Suprapubic skin (tissue), 3 donors: Measurements from ENCODE around the gene ERC2.

Experiments used
- POLR2A ChIP-seq, 2 donors: fragments of 450-650 bp; IDR thresholded peaks; one replicate each; pipeline ENCODE4 v1.6.1; 2017; ENCODE audit warnings: antibody characterized with exemption in 2 of 2, mild to moderate bottlenecking in 2 of 2, moderate library complexity in 2 of 2
- TF ChIP-seq, protein P1 (sequence below), 2 donors: fragments of 200-600 bp in 1 of 2; fragments of 450-650 bp in 1 of 2; sonication (generic) in 1 of 2; IDR thresholded peaks; one replicate each; pipeline ENCODE4 v1.5.1; 2016 to 2019; ENCODE audit warnings: antibody characterized with exemption in 2 of 2, mild to moderate bottlenecking in 1 of 2, moderate library complexity in 1 of 2

DNA sequence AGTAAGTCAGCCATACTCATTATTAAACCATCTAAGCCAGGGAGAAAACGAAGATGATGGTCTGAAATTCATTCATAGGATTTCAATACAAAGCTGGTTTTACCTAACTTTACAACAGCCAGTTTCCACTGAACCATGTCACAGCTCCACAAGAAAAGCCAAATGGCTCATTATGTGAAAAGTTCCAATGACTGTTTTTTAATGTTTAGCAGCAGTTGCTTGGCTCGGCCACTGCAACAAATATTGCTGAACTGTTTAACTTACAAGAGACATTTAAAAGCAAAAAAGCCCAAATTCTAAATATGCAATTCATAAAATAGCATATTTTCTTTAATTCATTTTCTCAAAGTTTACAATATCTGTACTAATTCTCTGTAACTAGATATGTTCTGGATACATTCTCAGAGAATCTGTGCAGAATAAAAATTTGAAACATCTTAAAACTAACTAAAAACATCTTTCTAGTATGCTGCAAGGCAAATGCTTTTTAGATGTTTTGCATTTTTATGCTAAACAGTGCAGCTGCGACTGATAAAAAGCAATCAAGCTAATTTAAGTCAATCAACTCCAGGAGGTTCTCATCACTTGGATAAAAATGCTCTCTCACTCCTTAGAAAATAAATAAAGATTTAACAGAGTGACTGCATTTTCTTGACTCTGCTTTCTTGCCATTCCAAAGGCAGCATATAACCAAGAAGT is 356.5 kb downstream of the ERC2 start:
- TF ChIP-seq, protein P1, sequence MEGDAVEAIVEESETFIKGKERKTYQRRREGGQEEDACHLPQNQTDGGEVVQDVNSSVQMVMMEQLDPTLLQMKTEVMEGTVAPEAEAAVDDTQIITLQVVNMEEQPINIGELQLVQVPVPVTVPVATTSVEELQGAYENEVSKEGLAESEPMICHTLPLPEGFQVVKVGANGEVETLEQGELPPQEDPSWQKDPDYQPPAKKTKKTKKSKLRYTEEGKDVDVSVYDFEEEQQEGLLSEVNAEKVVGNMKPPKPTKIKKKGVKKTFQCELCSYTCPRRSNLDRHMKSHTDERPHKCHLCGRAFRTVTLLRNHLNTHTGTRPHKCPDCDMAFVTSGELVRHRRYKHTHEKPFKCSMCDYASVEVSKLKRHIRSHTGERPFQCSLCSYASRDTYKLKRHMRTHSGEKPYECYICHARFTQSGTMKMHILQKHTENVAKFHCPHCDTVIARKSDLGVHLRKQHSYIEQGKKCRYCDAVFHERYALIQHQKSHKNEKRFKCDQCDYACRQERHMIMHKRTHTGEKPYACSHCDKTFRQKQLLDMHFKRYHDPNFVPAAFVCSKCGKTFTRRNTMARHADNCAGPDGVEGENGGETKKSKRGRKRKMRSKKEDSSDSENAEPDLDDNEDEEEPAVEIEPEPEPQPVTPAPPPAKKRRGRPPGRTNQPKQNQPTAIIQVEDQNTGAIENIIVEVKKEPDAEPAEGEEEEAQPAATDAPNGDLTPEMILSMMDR (IDR thresholded peaks at IDR 0.05): no peak
- no peak for TF ChIP-seq POLR2A (IDR thresholded peaks at IDR 0.05)
